ENCODE results near the gene SCAF11.

The SCAF11 gene

DNA sequence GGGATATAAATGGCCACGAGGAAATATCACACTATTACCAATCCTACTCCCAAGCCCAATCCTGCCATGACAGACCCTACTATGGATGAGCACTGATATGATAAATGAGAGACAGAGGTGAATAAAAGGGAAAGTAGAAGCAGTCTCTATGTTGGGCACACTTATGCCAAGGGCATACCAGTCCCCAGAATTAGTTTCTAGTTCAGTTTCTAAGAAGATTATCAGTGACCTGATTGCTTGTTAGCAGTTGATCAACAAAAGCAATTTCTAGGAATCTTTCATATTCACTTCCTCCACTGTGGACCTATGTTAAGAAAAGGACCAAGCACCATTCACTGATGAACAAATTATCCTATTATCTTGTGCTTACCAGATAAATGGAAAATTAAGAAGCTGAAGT lies 20.0 kb downstream of the SCAF11 start:
- no peaks in the 10 kb centered on the region for H3K27me3 Mint-ChIP-seq
- peaks cover 0 to 4% of the 10 kb centered on the region in 2 donors for H3K9me3 Mint-ChIP-seq
- H3K36me3 Mint-ChIP-seq (ENCODE audit: insufficient read depth), result peaks cover 28% of the 10 kb centered on the region
- DNase-seq (no peak), ATAC-seq (replicated peaks) (no peak)
- peak overlapping the region in 1 of 2 donors; percentile 23 for H3K4me3 Mint-ChIP-seq
- peak overlapping the region; percentile 11 to 22 for H3K27ac Mint-ChIP-seq
- peaks cover 39 to 73% of the 10 kb centered on the region in 2 donors for H3K4me1 Mint-ChIP-seq (ENCODE audit: low read depth in 2 of 2)

DNA sequence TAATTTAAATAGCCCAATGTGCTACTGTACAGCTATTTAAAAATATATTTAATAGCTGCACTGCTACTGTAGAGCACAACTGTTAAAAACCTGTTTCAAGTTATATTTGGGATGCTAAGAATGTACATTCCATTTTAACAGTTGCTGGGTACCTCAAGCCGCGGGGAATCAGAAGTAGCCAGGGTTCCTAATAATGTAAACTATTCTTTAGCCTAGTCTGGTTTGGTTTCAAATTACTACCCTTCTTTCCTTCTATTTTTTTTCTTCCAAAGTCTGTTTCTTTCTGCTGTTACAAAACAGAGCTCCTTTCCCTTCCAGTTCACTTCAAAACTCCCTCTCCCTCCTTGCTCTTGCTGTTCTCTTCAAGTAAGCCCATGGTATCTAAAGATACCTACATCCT lies 21.3 kb downstream of the SCAF11 start:
- no peak for DNase-seq
- peaks cover 39 to 78% of the 10 kb centered on the region in 2 donors for H3K4me1 Mint-ChIP-seq (ENCODE audit: low read depth in 2 of 2)
- H3K27me3 Mint-ChIP-seq, result no peaks in the 10 kb centered on the region
- H3K9me3 Mint-ChIP-seq, result peaks cover 0 to 4% of the 10 kb centered on the region in 2 donors
- peak overlapping the region in 1 of 2 donors; percentile 29 for H3K27ac Mint-ChIP-seq
- peaks cover 33% of the 10 kb centered on the region for H3K36me3 Mint-ChIP-seq (ENCODE audit: insufficient read depth)
- ATAC-seq (replicated peaks), result no peak
- no peak overlapping the region for H3K4me3 Mint-ChIP-seq

DNA sequence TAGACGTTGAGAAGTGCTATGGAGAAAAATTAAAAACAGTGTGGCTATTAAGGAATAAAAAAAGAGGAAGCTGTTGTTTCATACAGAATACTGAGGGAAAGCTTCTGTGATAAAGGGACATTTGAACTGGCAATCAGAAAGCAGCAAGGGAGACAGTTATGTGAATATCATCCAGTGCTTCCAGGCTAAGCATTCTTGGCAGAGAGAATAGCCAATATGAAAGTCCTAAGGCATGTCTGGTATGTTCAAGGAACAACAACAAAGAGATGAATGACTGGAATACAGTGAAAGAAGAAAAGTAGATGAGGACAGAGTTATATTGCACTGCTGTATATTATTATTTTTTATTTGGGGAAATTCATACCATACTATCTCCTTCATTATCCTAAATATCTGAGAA lies 23.9 kb downstream of the SCAF11 start:
- H3K4me3 Mint-ChIP-seq, result no peak overlapping the region
- peaks cover 34 to 64% of the 10 kb centered on the region in 2 donors for H3K4me1 Mint-ChIP-seq (ENCODE audit: low read depth in 2 of 2)
- H3K27ac Mint-ChIP-seq, result peak overlapping the region in 1 of 2 donors; percentile 25
- DNase-seq, result no peak
- ATAC-seq (replicated peaks), result no peak
- peaks cover 55% of the 10 kb centered on the region for H3K36me3 Mint-ChIP-seq (ENCODE audit: insufficient read depth)
- H3K27me3 Mint-ChIP-seq, result no peaks in the 10 kb centered on the region
- H3K9me3 Mint-ChIP-seq, result no peaks in the 10 kb centered on the region

DNA sequence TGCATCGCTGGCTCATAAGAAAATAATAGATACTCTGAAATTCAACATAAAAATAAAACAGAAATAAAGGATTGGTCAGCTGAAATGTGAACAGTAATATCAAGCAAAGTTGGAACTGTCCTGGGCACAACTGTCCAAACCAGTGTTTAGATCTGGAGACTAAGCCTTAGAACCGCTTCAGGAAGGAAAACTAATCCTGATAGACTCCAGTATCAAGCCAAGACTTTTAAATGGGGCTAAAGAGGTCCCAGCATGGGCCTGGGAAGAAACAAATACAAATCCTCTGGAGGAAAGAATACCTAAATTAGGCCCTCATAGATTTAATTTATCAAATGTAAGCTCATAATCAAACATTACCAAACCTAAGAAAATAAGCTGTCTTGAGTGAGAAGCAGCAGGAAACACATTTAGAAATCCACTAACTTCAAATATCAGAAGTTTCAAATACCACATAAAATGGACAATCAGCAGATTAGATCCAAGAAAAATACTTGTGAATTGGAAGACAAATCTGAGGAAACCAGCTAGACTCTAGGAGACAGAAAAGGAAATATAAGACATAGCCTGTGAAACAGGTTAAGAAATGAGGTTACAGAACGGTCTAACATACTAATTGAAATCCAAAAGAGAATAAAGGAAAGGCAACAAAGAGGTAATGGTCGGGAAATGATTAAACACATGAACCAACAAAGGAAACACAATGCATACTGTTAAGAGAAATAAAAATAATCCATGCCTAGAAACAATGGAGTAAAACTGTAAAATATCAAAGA lies 27.6 kb downstream of the SCAF11 start:
- Mint-ChIP-seq H3K27me3 (no peaks in the 10 kb centered on the region), H3K4me1 (ENCODE audit: low read depth in 2 of 2) (peaks cover 27 to 60% of the 10 kb centered on the region in 2 donors), H3K9me3 (no peaks in the 10 kb centered on the region), H3K27ac (peak overlapping the region in 1 of 2 donors; percentile 80), H3K36me3 (ENCODE audit: insufficient read depth) (peaks cover 73% of the 10 kb centered on the region), H3K4me3 (no peak overlapping the region)
- ATAC-seq (replicated peaks), result no peak
- DNase-seq, result no peak

DNA sequence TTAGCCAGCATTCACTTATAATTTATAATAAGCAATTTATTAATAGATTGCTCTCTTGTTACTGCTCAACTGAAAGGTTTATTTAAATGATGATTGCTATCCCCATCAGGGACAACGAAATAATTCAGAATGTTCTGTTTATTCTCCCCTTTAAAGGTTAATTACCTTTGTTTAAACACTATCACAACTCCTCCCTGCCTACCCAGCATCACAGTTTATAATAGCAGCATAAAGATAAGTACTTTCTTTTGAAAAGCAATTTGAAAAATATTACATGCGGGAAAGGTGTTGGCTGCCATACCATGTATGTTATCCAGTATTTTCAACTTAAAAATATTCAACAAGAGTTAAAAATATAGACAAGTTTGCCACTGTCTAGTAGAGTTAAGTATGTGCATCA lies 30.6 kb downstream of the SCAF11 start:
- peaks cover 66% of the 10 kb centered on the region for H3K36me3 Mint-ChIP-seq (ENCODE audit: insufficient read depth)
- peaks cover 15 to 43% of the 10 kb centered on the region in 2 donors for H3K4me1 Mint-ChIP-seq (ENCODE audit: low read depth in 2 of 2)

DNA sequence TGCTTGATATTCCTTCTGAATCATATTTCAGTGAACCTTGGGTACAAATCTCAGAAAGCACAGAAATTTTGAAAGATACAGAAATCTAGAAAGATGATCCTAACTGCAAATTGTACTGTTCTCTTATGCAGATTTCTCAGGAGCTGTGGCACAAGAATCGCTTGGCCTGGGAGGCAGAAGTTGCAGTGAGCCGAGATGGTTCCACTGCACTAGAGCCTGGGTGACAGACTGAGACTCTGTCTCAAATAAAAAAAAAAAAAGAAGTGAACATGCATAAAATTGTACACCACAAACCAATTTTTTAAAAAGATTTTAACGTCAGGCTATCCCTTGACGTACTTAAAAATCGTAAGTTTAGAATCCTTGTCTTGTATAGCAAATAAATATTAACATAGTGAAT lies 31.3 kb downstream of the SCAF11 start:
- H3K9me3 Mint-ChIP-seq, result no peaks in the 10 kb centered on the region
- peaks cover 12 to 39% of the 10 kb centered on the region in 2 donors for H3K4me1 Mint-ChIP-seq (ENCODE audit: low read depth in 2 of 2)
- DNase-seq (no peak), ATAC-seq (replicated peaks) (no peak)
- H3K27me3 Mint-ChIP-seq, result no peaks in the 10 kb centered on the region
- no peak overlapping the region for H3K27ac Mint-ChIP-seq
- H3K36me3 Mint-ChIP-seq (ENCODE audit: insufficient read depth), result peaks cover 68% of the 10 kb centered on the region
- H3K4me3 Mint-ChIP-seq, result no peak overlapping the region

More for the DNA sequence above, 30.6 kb downstream of the SCAF11 start:
- H3K27me3 Mint-ChIP-seq, result no peaks in the 10 kb centered on the region
- H3K4me3 Mint-ChIP-seq, result no peak overlapping the region
- ATAC-seq (replicated peaks), result no peak
- H3K27ac Mint-ChIP-seq, result peak overlapping the region in 1 of 2 donors; percentile 74
- DNase-seq, result no peak
- no peaks in the 10 kb centered on the region for H3K9me3 Mint-ChIP-seq

DNA sequence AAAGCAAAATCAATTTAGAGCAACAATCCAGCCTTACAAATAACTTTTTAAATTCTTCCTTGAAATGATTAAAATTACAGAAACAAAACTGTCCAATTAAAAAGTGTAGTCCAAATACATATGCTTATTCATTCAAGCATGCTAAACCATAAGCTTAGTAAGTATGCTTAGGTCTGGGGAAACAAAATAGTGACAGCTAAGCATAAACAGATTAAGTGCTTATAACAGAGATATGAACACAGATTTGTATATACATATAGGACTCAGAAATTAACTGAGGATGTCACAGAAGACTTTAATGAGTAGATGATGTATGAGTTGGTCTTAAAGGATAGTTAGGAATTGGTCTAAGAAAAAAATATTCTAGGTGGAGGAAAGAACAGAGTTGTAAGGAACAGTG lies 41.8 kb downstream of the SCAF11 start:
- DNase-seq, result no peak
- H3K27ac Mint-ChIP-seq, result peak overlapping the region; percentile 21 to 62
- peaks cover 47% of the 10 kb centered on the region for H3K36me3 Mint-ChIP-seq (ENCODE audit: insufficient read depth)
- peaks cover 5 to 24% of the 10 kb centered on the region in 2 donors for H3K4me1 Mint-ChIP-seq (ENCODE audit: low read depth in 2 of 2)
- no peak overlapping the region for H3K4me3 Mint-ChIP-seq
- H3K27me3 Mint-ChIP-seq, result no peaks in the 10 kb centered on the region
- no peak for ATAC-seq (replicated peaks)
- H3K9me3 Mint-ChIP-seq, result no peaks in the 10 kb centered on the region

DNA sequence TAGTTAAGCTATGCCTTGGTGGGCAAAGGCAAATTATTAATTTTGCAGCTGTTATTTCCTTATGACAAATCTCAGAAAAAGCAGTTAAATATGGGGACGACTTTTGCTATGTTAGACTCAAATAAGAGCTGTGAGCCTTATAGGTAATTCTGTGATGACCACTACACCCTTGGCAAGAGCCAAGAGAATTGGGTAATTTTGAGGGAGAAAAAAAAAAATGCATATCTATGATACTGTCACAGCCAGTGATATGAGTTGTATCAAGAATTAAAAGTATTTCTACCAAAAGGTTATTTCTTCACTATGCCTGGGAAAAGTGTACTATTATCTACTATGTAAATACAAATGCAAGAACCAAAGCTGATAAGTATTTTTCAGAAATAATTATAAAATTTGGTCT lies 43.9 kb downstream of the SCAF11 start:
- no peak for DNase-seq
- H3K36me3 Mint-ChIP-seq (ENCODE audit: insufficient read depth), result peaks cover 52% of the 10 kb centered on the region
- H3K9me3 Mint-ChIP-seq, result no peaks in the 10 kb centered on the region
- H3K4me1 Mint-ChIP-seq (ENCODE audit: low read depth in 2 of 2), result peaks cover 9 to 36% of the 10 kb centered on the region in 2 donors
- no peak for ATAC-seq (replicated peaks)
- no peaks in the 10 kb centered on the region for H3K27me3 Mint-ChIP-seq
- H3K4me3 Mint-ChIP-seq, result no peak overlapping the region
- H3K27ac Mint-ChIP-seq, result peak overlapping the region in 1 of 2 donors; percentile 70

DNA sequence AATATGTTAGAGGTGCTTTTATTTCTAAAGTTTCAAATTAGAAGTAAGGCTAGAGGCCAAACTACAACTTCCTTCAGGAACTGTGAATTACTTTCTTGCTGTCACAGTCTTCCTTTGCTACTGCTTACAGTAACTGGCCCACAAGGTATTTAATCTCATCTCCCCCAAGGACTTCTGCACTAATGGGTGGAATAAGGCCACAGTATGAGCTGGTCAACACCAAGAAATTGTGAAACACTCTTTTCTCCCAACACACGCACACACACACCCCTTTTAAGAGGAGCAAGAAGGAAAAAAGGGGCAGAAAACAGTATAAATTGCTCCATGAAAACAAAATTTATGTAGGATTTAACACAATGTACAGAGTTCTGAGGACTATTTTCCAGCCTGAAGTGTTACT lies 45.6 kb downstream of the SCAF11 start:
- H3K36me3 Mint-ChIP-seq (ENCODE audit: insufficient read depth), result peaks cover 58% of the 10 kb centered on the region

DNA sequence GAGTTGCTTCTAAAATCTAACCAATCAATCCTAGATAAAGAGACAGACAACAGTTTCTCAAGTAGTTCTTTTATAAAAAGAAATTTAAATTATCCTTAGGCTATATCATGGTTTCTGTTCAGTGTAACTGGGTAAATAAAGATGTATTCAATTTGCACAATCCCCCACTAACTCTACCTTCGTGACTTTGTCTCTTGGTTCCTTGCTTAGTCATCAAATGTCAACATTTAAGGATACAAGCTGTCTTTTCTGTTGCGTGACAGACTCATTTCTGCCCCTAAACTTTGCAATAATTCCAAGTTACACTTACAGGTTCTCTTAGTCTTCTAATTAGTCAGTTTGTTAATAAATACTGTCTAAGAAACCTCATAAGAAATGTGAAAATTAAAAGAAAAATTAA lies 50.6 kb downstream of the SCAF11 start:
- Mint-ChIP-seq H3K4me3 (no peak overlapping the region), H3K9me3 (no peaks in the 10 kb centered on the region), H3K36me3 (ENCODE audit: insufficient read depth) (peaks cover 42% of the 10 kb centered on the region), H3K27ac (peak overlapping the region in 1 of 2 donors; percentile 39), H3K4me1 (ENCODE audit: low read depth in 2 of 2) (peaks cover 10 to 32% of the 10 kb centered on the region in 2 donors), H3K27me3 (no peaks in the 10 kb centered on the region)
- ATAC-seq (replicated peaks) (no peak), DNase-seq (no peak)

More for the DNA sequence above, 45.6 kb downstream of the SCAF11 start:
- Mint-ChIP-seq H3K27ac (peak overlapping the region in 1 of 2 donors; percentile 45), H3K4me3 (no peak overlapping the region), H3K27me3 (no peaks in the 10 kb centered on the region), H3K4me1 (ENCODE audit: low read depth in 2 of 2) (peaks cover 10 to 29% of the 10 kb centered on the region in 2 donors), H3K9me3 (no peaks in the 10 kb centered on the region)
- DNase-seq, result no peak
- no peak for ATAC-seq (replicated peaks)

DNA sequence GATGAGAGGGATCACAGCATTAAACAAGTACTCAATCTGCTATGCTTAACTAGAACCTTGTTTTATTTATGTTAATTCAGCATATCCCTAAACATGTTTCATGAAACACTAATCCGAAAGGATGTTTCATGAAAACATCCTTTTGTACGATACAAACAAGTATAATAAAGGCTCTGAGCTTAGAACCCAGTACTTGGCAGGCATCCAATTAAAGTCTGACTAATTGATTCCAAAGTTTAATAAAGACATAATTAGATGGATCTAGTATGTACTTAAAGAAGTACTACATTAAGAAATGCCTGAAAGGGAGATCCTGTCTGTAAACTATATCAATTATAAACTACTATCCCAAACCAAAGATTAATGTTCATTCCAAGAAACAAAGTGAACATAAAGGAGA lies 51.8 kb downstream of the SCAF11 start:
- Mint-ChIP-seq H3K27me3 (no peaks in the 10 kb centered on the region), H3K9me3 (no peaks in the 10 kb centered on the region), H3K4me3 (no peak overlapping the region), H3K36me3 (ENCODE audit: insufficient read depth) (peaks cover 38% of the 10 kb centered on the region), H3K4me1 (ENCODE audit: low read depth in 2 of 2) (peaks cover 10 to 26% of the 10 kb centered on the region in 2 donors), H3K27ac (peak overlapping the region in 1 of 2 donors; percentile 67)
- no peak for ATAC-seq (replicated peaks)
- DNase-seq, result no peak

DNA sequence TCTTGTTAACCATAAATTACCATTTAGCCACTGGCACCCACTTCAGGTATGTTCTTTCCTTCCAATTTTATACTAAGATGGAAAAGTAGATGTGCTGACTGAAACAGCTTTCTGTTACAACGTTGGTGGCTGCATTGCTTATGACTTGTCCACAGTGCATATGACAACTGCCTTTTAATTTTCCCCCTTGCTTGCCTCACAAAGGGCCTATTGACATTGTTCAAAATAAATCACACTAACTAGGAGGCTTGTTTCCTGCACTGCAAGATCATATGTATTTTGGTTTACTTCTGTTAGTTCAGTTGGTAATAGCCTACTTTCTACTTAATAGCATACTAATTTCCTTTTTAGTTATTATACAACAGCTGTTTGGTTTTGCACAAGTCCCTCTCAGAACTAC lies 55.4 kb downstream of the SCAF11 start:
- ATAC-seq (replicated peaks) (no peak), DNase-seq (no peak)
- Mint-ChIP-seq H3K27me3 (no peaks in the 10 kb centered on the region), H3K4me3 (no peak overlapping the region), H3K9me3 (no peaks in the 10 kb centered on the region), H3K4me1 (ENCODE audit: low read depth in 2 of 2) (peaks cover 4 to 13% of the 10 kb centered on the region in 2 donors), H3K36me3 (ENCODE audit: insufficient read depth) (peaks cover 55% of the 10 kb centered on the region), H3K27ac (peak overlapping the region in 1 of 2 donors; percentile 44)

DNA sequence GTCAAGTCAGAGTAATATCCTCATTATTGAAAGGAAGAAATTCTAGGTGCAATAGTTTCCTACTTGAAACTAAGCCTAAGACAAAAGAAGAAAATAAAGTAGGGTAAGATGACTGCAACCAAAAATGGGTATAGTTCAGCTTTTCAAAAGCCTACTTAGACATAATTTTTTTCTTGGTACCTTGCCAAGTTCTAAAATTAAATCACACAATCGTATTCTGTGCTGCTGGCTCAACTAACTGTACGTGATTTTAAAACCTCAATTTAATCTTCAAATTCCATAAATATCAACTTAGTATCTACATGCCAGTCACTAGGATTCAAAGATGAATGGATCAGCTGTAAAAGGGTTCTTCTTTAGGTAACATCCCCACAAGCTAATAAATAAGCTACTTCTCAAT lies 56.9 kb downstream of the SCAF11 start:
- H3K4me3 Mint-ChIP-seq, result no peak overlapping the region
- DNase-seq (no peak), ATAC-seq (replicated peaks) (no peak)
- peak overlapping the region; percentile 20 to 58 for H3K27ac Mint-ChIP-seq
- H3K9me3 Mint-ChIP-seq, result no peaks in the 10 kb centered on the region
- peaks cover 4 to 13% of the 10 kb centered on the region in 2 donors for H3K4me1 Mint-ChIP-seq (ENCODE audit: low read depth in 2 of 2)
- no peaks in the 10 kb centered on the region for H3K27me3 Mint-ChIP-seq
- H3K36me3 Mint-ChIP-seq (ENCODE audit: insufficient read depth), result peaks cover 66% of the 10 kb centered on the region

DNA sequence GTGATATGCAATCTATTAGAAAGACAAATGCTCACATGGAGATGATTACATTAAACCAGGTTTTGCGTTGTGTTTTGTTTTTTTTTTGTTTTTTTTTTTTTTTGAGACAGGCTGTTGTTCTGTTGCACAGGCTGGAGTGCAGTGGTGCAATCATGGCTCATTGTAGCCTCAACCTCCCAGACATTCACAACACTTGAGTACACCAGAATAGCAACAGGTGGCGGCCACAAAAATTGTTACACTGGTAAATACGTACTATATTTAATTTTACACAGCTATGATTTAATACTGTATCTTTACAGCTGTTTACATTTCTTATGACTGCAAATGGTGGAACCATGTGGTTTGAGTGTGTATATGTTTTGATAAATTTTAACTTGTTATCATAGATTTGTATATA lies 60.0 kb downstream of the SCAF11 start:
- Mint-ChIP-seq H3K9me3 (no peaks in the 10 kb centered on the region), H3K36me3 (ENCODE audit: insufficient read depth) (peaks cover 83% of the 10 kb centered on the region)

More for the DNA sequence above, 60.0 kb downstream of the SCAF11 start:
- no peak overlapping the region for H3K4me3 Mint-ChIP-seq
- ATAC-seq (replicated peaks), result no peak
- no peaks in the 10 kb centered on the region for H3K27me3 Mint-ChIP-seq
- peaks cover 3 to 4% of the 10 kb centered on the region in 2 donors for H3K4me1 Mint-ChIP-seq (ENCODE audit: low read depth in 2 of 2)
- no peak overlapping the region for H3K27ac Mint-ChIP-seq
- no peak for DNase-seq
